ENCODE data around the gene ANKS6. TPM values are rescaled to one million over a fixed set of nuclear protein-coding genes. Genes with fewer than 3 reads are reported as not detected.

The ANKS6 gene
- total and polyA plus RNA-seq, 4 donors: 16.7 to 35.5 (median 25.0) TPM

- WGBS, 2 donors: 61 to 67% methylated on average over 14 of the region's 14 CpGs
- DNase-seq (peak; percentile 41 to 79 (median 53)), ATAC-seq (ENCODE audit: insufficient read depth, low FRiP score) (no peak)
- TF ChIP-seq CTCF (IDR thresholded peaks at IDR 0.05; ENCODE audit: control extremely low read depth, extremely low read depth): no peak
- peaks cover 20 to 45% (median 35%) of the 10 kb centered on the region in 3 donors for H3K27me3 ChIP-seq (ENCODE audit: control insufficient read depth in 3 of 3, insufficient read depth in 3 of 3, low read length in 2 of 3)
- H3K9ac ChIP-seq (ENCODE audit: insufficient read depth in 1 of 2, low read length in 2 of 2): no peak overlapping the region
- no peaks in the 10 kb centered on the region for H3K36me3 ChIP-seq (ENCODE audit: control insufficient read depth in 4 of 4, insufficient read depth in 4 of 4, low read length in 4 of 4)
- H3K4me1 ChIP-seq (ENCODE audit: control insufficient read depth in 5 of 5, insufficient read depth in 5 of 5, low read length in 5 of 5): peaks cover 0 to 12% (median 0%) of the 10 kb centered on the region in 5 donors
- no peak overlapping the region for H3K27ac ChIP-seq (ENCODE audit: low read depth in 1 of 2, low read length in 1 of 2)
- peaks cover 0 to 10% (median 0%) of the 10 kb centered on the region in 4 donors for H3K9me3 ChIP-seq (ENCODE audit: control insufficient read depth in 4 of 4, insufficient read depth in 3 of 4, low read length in 3 of 4)
- no peak overlapping the region for H3K4me3 ChIP-seq
Measured at GRCh38 chr9:98709968-98710965, 86.1 kb downstream of the ANKS6 start.

DNA sequence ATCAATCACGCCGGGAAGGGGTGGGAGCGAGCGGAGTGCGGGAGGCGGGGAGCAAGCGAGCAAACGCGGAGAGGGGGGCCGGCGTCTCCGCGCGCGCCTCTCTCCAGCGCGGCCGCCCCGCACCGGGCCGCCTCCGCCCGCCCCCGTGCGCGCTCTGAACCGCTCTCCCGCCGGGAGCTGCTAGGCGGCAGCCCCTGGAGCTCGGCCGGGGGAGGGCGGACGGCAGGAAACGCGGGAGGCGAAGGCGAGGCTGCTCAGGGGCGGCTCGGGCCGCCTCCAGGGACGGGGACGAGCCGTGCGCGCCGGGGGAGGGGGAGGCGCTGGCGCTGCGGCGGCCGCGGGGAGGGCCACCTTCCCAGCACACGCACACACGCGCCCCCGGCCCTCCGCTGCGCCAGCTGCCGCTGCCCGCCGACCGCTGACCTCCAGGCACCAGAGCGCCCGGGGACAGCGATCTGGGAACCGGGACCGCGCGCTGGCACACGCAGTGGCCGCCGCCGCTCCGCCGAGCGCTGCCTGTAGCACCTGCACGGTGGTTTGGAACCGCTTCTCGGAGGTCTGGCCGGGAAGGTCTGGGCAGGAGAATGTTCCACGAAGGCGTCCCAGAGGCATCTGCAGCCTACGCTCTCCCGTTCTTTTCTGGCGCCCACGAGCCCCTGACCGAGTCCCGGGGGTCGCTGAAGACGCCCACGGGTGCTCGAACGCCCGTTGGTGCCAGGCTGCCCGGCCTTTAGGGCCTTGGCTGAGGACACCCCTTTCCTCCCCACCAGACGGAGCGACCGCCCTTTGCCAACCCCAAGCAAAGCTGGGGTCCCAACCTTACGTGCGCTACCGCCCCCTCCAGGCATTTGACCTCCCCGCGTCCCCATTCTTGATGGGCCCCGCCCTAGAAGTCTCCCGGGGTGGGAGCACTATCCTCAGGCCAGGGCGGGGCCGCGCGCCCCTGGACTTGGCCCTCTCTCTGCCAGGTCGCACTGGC lies 87.1 kb downstream of the ANKS6 start, which contains the start of gene GABBR2:
GABBR2 (minus strand) TSS at position 3 of the 979 bp plus-strand sequence. CDS start 198 bp downstream, outside the sequence.
- ATAC-seq (ENCODE audit: insufficient read depth, low FRiP score): no peak
- WGBS, 2 donors: 3 to 4% methylated on average over 64 to 111 of the region's 111 CpGs
- no peak within 1 kb of the TSS for H3K27ac ChIP-seq (ENCODE audit: low read depth in 1 of 2, low read length in 1 of 2)
- peaks cover 20 to 47% (median 38%) of the 10 kb centered on the region in 3 donors for H3K27me3 ChIP-seq (ENCODE audit: control insufficient read depth in 3 of 3, insufficient read depth in 3 of 3, low read length in 2 of 3)
- H3K9ac ChIP-seq (ENCODE audit: insufficient read depth in 1 of 2, low read length in 2 of 2): no peak within 1 kb of the TSS
- H3K36me3 ChIP-seq (ENCODE audit: control insufficient read depth in 4 of 4, insufficient read depth in 4 of 4, low read length in 4 of 4): no peaks in the 10 kb centered on the region
- no peak for DNase-seq
- peaks cover 0 to 10% (median 0%) of the 10 kb centered on the region in 4 donors for H3K9me3 ChIP-seq (ENCODE audit: control insufficient read depth in 4 of 4, insufficient read depth in 3 of 4, low read length in 3 of 4)
- peaks cover 0 to 12% (median 0%) of the 10 kb centered on the region in 5 donors for H3K4me1 ChIP-seq (ENCODE audit: control insufficient read depth in 5 of 5, insufficient read depth in 5 of 5, low read length in 5 of 5)
- TF ChIP-seq CTCF (IDR thresholded peaks at IDR 0.05; ENCODE audit: control extremely low read depth, extremely low read depth): no peak
- H3K4me3 ChIP-seq: peak within 1 kb of the TSS; percentile 37

DNA sequence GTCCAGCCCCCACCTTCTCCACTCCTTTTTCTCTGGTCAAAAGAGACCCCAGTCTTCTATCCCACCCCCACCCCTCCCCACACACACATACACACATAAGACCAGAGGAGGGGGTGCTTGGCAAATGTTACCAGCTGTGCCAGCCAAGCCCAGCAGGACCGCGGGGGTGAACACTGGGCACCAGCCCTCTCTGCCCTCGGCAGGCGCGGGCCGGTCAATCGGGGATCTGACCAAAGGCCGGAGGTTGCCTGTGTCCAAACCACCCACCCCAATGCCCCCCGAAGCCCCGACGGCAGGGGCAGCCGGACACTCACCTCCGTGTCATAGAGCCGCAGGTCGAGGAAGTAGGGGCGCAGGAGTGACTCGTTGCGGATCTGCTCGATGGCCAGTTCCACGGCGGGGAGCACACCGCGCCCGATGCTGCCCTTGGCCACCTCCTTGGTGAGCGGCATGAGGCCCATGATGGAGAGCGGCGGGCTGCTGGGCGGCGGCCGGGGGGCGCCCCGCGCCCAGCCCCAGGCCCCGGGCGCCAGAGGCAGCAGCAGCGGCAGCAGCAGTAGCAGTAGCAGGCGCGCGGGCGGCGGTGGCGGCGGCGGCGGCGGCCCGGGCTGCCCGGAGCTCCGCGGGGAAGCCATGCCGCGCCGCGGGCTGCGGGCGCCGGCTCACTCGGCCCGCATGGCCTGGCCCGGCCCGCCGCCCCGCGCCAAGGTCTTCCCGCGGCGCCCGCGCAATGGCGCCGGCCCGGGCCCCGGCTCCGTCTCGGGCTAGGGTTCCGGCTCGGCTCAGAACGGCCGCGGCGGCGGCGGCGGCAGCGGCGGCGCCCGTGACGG lies 88.0 kb downstream of the ANKS6 start:
- H3K36me3 ChIP-seq (ENCODE audit: control insufficient read depth in 4 of 4, insufficient read depth in 4 of 4, low read length in 4 of 4): no peaks in the 10 kb centered on the region
- H3K27ac ChIP-seq (ENCODE audit: low read depth in 1 of 2, low read length in 1 of 2): no peak overlapping the region
- ATAC-seq (ENCODE audit: insufficient read depth, low FRiP score) (no peak), DNase-seq (no peak)
- H3K9ac ChIP-seq (ENCODE audit: insufficient read depth in 1 of 2, low read length in 2 of 2): no peak overlapping the region
- whole genome bisulfite sequencing, 2 donors: 3 to 5% methylated on average over 57 to 89 of the region's 89 CpGs
- no peak for TF ChIP-seq CTCF (IDR thresholded peaks at IDR 0.05; ENCODE audit: control extremely low read depth, extremely low read depth)
- peaks cover 20 to 51% (median 41%) of the 10 kb centered on the region in 3 donors for H3K27me3 ChIP-seq (ENCODE audit: control insufficient read depth in 3 of 3, insufficient read depth in 3 of 3, low read length in 2 of 3)
- H3K9me3 ChIP-seq (ENCODE audit: control insufficient read depth in 4 of 4, insufficient read depth in 3 of 4, low read length in 3 of 4): peaks cover 0 to 10% (median 0%) of the 10 kb centered on the region in 4 donors
- H3K4me3 ChIP-seq: peak overlapping the region; percentile 37
- peaks cover 0 to 12% (median 0%) of the 10 kb centered on the region in 5 donors for H3K4me1 ChIP-seq (ENCODE audit: control insufficient read depth in 5 of 5, insufficient read depth in 5 of 5, low read length in 5 of 5)

Data from lung (tissue), 12 donors.